GM21529 (cell line): ENCODE measurements around the gene FRMD4A.

Experiments used
- ATAC-seq: cut with Tn5 transposase; IDR thresholded peaks from one replicate; pipeline ENCODE4 v1.9.1; 2021; ENCODE audit not compliant: unreplicated experiment

Gene FRMD4A

DNA sequence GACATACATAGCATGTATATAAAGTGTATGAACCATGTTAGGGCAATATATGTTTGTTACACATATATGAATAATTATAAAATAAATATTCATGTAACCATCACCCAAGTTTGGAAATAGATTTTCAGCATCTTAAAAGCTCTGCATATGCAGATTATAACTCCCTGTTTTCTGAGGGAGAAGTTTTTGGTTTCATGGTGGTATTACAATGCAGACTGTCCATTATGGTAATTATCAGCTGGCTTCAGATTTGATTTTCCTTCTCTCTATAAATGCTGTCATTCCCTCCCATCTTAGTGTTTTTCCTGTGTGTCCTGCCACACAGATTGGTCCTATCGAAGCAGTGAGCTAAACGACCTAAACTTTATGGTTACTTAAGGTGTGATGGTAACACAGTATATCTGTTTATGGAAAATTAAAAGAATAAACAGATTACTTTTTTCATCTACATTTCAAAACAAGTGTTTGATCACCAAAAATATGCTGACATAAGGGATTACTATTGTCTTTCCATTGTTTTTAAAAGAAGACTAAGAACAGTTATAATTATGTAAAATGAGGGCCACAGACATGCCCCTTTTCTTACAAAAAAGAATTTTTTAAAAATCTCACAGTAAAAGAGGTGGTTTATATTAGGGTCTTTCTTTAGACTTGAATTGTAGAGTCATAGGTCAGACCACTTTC is 726.2 kb downstream of the FRMD4A start:
- no peak for ATAC-seq

DNA sequence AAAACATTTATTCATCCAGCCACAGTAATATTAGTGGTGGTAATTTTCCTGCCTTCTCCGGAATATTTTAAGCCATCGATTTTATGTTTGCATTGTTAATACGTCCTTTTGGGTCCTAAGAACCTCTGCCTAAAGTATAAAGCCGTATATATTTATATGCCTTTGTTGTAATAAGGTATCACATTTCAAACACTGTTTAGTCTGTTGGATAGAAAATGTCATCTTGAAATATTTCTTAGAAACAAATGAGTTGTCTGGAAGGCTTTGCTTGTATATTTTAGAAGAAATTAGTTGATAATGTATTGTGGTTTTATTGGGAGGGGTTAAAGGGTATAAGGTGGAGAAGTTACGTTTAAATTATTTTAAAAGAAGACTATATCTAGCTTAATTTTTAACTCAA is 732.8 kb downstream of the FRMD4A start:
- no peak for ATAC-seq

DNA sequence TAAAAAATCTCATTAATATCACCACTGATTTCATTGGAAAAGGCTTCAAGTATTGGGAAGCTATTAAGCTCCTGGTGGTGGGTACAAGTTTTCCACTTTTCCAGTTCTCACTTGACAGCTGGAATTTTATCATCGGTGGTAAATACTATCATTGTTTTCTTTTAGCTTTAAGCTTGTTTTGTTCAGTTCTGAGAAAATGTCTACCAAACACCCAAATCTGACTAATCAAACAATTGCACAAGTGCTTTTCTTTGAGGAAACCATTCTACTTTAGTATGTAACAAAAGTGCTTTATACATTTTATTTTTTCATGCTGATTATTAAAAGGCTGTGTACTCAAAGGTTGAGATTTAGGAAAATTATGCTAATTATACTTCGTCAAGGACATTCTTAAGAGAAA is 736.1 kb downstream of the FRMD4A start:
- ATAC-seq, result no peak
